Activated T-cell treated with anti-CD3 and anti-CD28 coated beads, Interleukin-2, amount 50 U/mL, for 4 hours (primary cell): ENCODE measurements around the gene ETV7. TPM values are rescaled to one million over a fixed set of nuclear protein-coding genes. Genes with fewer than 3 reads are reported as not detected.
"Not testable (repeated sequence)": the region's sequence is repeated elsewhere in the genome, so short reads cannot be mapped to it uniquely, and the experiment has no call there.

Experiments
- ATAC-seq, 2 donors: fragments of 200-7000 bp; cut with Tn5 transposase; one replicate each; pipeline ENCODE4 v1.10.0; 2021
- DNase-seq: peaks from one replicate; pipeline ENCODE4 v3.0.0-alpha.2; 2020
- H3K27me3 Mint-ChIP-seq: one replicate; pipeline ENCODE4 v1.8.0; 2021; ENCODE audit warnings: low read depth, mixed read lengths
- H3K36me3 Mint-ChIP-seq: one replicate; pipeline ENCODE4 v1.8.0; 2022; ENCODE audit warnings: mixed read lengths; ENCODE audit not compliant: insufficient read depth
- H3K4me1 Mint-ChIP-seq: one replicate; pipeline ENCODE4 v1.8.0; 2021; ENCODE audit warnings: low read depth, mixed read lengths
- H3K4me3 Mint-ChIP-seq: one replicate; pipeline ENCODE4 v1.8.0; 2021; ENCODE audit warnings: mild to moderate bottlenecking, moderate library complexity, mixed read lengths
- H3K9me3 Mint-ChIP-seq: one replicate; pipeline ENCODE4 v1.8.0; 2021; ENCODE audit warnings: mixed read lengths
- total RNA-seq, 3 donors: library from RNA; stranded (reverse); gene quantifications; one replicate each; pipeline ENCODE4 v1.2.1, GENCODE V29; 2021

ETV7 gene
- 1 to 10 TPM in 2 of 3 donors, under 1 TPM in 1; 0.45 to 4.9 (median 1.7) TPM for total RNA-seq

DNA sequence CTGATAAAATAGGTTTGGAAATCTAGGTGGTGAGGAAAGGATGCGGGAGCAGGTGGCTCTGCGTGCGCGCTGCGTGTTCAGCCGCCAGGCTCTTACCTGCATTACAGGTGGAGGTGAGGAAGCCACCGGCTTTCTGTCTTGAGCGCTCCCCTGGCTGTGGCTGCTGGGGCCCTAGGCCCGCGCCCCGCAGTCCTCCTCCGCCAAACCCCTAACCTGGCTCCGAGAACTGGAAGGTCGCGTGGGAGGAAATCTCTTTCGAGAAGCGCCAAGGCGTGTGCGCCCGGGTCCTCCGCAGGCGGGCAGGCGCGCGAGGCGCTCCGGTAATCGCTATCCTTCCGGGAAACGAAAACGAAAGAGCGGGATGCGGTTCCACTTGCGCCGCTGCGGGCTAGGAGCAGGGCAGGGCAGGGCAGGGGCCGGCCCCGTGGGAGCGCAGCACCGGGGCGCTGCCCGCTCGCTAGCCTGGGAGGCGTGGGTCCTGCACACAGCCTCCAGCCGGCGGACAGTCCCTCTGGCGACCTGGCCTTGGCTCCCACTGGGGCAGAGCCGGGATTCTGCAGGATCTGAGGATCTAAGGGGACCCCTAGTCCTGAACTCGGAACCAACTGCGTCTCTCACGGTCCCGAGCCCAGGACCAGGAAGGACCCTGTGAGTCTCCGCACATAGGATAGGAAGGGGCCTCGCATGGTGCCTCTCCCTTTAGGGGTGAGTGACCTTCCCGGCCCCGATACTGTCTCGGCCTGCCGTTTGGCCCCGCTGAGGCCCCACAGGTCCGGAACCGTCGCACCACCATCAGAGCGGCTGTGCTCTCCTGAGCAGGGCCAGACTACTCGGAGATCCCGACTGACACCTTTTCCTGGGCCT, at the start of gene ETV7:
Gene ETV7, minus strand, starts transcription at position 230 of the 864 bp plus-strand sequence. Its CDS starts 128 bp downstream, at position 102.
- H3K36me3 Mint-ChIP-seq = peaks cover 5% of the 10 kb centered on the region
- peak within 1 kb of the TSS; percentile 89 for H3K4me3 Mint-ChIP-seq
- DNase-seq (peak; percentile 50), ATAC-seq (peak; percentile 65 to 74)
- no peaks in the 10 kb centered on the region for H3K9me3 Mint-ChIP-seq
- H3K4me1 Mint-ChIP-seq = peaks cover 46% of the 10 kb centered on the region
- peaks cover 12% of the 10 kb centered on the region for H3K27me3 Mint-ChIP-seq

DNA sequence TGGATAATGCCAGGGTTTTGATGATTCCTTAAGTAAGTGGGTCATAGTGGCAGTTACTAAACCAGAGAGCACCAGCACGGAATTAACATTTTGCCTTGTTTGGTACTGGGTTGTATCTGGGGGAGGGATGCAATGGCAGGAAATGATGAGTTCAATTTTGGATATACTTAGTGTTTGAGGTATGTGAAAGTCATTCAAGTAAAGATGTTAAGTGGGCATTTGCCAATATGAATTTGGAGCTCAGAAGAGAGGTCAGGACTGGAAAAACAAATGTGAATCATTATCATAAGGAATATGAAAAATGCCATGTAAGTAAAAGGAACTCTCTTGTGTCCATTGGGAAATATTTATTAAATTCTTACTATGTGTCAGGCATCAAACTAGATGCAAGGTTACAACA, 49.0 kb upstream of the ETV7 start:
- Mint-ChIP-seq H3K4me1 (peaks cover 9% of the 10 kb centered on the region), H3K36me3 (no peaks in the 10 kb centered on the region), H3K9me3 (no peaks in the 10 kb centered on the region), H3K27me3 (no peaks in the 10 kb centered on the region), H3K4me3 (no peak overlapping the region)
- no peak for ATAC-seq
- DNase-seq = no peak

DNA sequence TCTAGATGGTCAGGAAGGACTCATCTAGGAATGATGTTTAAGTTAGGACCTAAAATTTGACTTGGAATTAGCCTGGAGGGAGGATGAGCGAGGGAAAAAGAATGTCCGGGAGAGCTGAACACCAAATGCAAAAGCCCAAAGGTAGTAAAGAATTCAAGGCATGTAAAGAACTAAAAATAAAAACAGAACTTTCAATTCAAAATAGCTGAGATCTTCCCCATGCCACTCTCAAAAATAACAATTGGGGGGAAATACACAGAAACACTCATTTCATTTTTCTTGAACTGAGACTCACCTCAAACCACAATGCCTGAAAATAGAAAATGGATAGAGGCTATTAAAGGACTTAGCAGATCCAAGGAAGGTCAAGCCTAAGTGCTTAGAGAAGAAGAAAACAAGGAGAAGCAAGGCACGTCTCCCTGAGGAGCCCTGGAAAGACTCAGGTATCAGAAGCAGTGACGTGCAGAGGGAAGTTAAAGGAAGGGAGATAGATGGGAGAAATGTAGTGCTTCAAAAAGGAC, 44.7 kb upstream of the ETV7 start:
- H3K27me3 Mint-ChIP-seq = no peaks in the 10 kb centered on the region
- H3K9me3 Mint-ChIP-seq = no peaks in the 10 kb centered on the region
- DNase-seq = no peak
- no peaks in the 10 kb centered on the region for H3K4me1 Mint-ChIP-seq
- no peak overlapping the region for H3K4me3 Mint-ChIP-seq
- H3K36me3 Mint-ChIP-seq = no peaks in the 10 kb centered on the region
- no peak for ATAC-seq

GRCh38 chr6:36431197-36431596, 43.7 kb upstream of the ETV7 start:
- no peaks in the 10 kb centered on the region for H3K36me3 Mint-ChIP-seq
- H3K4me1 Mint-ChIP-seq = no peaks in the 10 kb centered on the region
- H3K27me3 Mint-ChIP-seq = no peaks in the 10 kb centered on the region
- H3K9me3 Mint-ChIP-seq = no peaks in the 10 kb centered on the region
- no peak overlapping the region for H3K4me3 Mint-ChIP-seq
- DNase-seq (no peak), ATAC-seq (no peak)

DNA sequence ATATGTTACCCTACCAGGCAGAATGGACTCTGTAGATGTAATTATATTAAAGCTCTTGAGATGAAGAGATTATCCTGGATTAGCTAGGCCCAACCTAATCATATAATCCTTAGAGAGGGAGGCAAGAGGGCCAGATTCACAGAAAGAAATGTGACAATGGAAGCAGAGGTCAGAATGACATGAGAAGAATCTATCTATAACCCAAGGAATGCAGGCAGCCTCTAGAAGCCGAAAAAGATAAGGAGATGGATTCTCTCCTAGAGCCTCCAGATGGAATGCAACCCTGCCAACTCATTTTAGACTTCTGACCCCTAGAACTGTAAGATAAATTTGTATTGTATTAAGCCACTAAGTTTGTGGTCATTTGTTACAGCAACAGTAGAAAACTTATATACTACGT, 42.9 kb upstream of the ETV7 start:
- no peak for ATAC-seq
- Mint-ChIP-seq H3K36me3 (no peaks in the 10 kb centered on the region), H3K4me3 (no peak overlapping the region), H3K27me3 (no peaks in the 10 kb centered on the region), H3K4me1 (no peaks in the 10 kb centered on the region), H3K9me3 (no peaks in the 10 kb centered on the region)
- DNase-seq = no peak

GRCh38 chr6:36428911-36429310, 41.4 kb upstream of the ETV7 start:
- peaks cover under 1% of the 10 kb centered on the region for H3K4me1 Mint-ChIP-seq
- no peaks in the 10 kb centered on the region for H3K9me3 Mint-ChIP-seq
- H3K36me3 Mint-ChIP-seq = no peaks in the 10 kb centered on the region
- H3K4me3 Mint-ChIP-seq = no peak overlapping the region
- ATAC-seq (peak in 1 of 2 donors; percentile 35), DNase-seq (no peak)
- H3K27me3 Mint-ChIP-seq = no peaks in the 10 kb centered on the region

GRCh38 chr6:36426622-36427021, 39.2 kb upstream of the ETV7 start:
- no peaks in the 10 kb centered on the region for H3K36me3 Mint-ChIP-seq
- no peak for DNase-seq
- no peaks in the 10 kb centered on the region for H3K9me3 Mint-ChIP-seq
- no peaks in the 10 kb centered on the region for H3K27me3 Mint-ChIP-seq
- H3K4me3 Mint-ChIP-seq = no peak overlapping the region
- ATAC-seq = no peak
- H3K4me1 Mint-ChIP-seq = peaks cover 16% of the 10 kb centered on the region

GRCh38 chr6:36423101-36423824, 35.8 kb upstream of the ETV7 start:
- peak; percentile 97 for DNase-seq
- Mint-ChIP-seq H3K9me3 (no peaks in the 10 kb centered on the region), H3K27me3 (no peaks in the 10 kb centered on the region), H3K4me3 (peak overlapping the region; percentile 89), H3K36me3 (no peaks in the 10 kb centered on the region), H3K4me1 (peaks cover 16% of the 10 kb centered on the region)
- ATAC-seq = peak; percentile 96 to 98

- H3K36me3 Mint-ChIP-seq = no peaks in the 10 kb centered on the region
- DNase-seq (no peak), ATAC-seq (no peak)
- H3K4me1 Mint-ChIP-seq = peaks cover 16% of the 10 kb centered on the region
- H3K4me3 Mint-ChIP-seq = peak overlapping the region; percentile 89
- no peaks in the 10 kb centered on the region for H3K27me3 Mint-ChIP-seq
- no peaks in the 10 kb centered on the region for H3K9me3 Mint-ChIP-seq
Measured at GRCh38 chr6:36422714-36423100, 35.2 kb upstream of the ETV7 start.

GRCh38 chr6:36419310-36419709, 31.8 kb upstream of the ETV7 start:
- ATAC-seq (no peak), DNase-seq (no peak)
- no peaks in the 10 kb centered on the region for H3K36me3 Mint-ChIP-seq
- H3K9me3 Mint-ChIP-seq = no peaks in the 10 kb centered on the region
- no peak overlapping the region for H3K4me3 Mint-ChIP-seq
- peaks cover 16% of the 10 kb centered on the region for H3K4me1 Mint-ChIP-seq
- no peaks in the 10 kb centered on the region for H3K27me3 Mint-ChIP-seq

GRCh38 chr6:36418558-36418957, 31.1 kb upstream of the ETV7 start:
- no peak for DNase-seq
- H3K9me3 Mint-ChIP-seq = no peaks in the 10 kb centered on the region
- H3K27me3 Mint-ChIP-seq = no peaks in the 10 kb centered on the region
- ATAC-seq = no peak
- H3K4me3 Mint-ChIP-seq = no peak overlapping the region
- no peaks in the 10 kb centered on the region for H3K36me3 Mint-ChIP-seq
- peaks cover 12% of the 10 kb centered on the region for H3K4me1 Mint-ChIP-seq

GRCh38 chr6:36414481-36414880, 27.0 kb upstream of the ETV7 start:
- ATAC-seq (no peak), DNase-seq (no peak)
- no peaks in the 10 kb centered on the region for H3K4me1 Mint-ChIP-seq
- no peaks in the 10 kb centered on the region for H3K27me3 Mint-ChIP-seq
- H3K9me3 Mint-ChIP-seq = peaks cover 4% of the 10 kb centered on the region
- no peak overlapping the region for H3K4me3 Mint-ChIP-seq
- no peaks in the 10 kb centered on the region for H3K36me3 Mint-ChIP-seq

DNA sequence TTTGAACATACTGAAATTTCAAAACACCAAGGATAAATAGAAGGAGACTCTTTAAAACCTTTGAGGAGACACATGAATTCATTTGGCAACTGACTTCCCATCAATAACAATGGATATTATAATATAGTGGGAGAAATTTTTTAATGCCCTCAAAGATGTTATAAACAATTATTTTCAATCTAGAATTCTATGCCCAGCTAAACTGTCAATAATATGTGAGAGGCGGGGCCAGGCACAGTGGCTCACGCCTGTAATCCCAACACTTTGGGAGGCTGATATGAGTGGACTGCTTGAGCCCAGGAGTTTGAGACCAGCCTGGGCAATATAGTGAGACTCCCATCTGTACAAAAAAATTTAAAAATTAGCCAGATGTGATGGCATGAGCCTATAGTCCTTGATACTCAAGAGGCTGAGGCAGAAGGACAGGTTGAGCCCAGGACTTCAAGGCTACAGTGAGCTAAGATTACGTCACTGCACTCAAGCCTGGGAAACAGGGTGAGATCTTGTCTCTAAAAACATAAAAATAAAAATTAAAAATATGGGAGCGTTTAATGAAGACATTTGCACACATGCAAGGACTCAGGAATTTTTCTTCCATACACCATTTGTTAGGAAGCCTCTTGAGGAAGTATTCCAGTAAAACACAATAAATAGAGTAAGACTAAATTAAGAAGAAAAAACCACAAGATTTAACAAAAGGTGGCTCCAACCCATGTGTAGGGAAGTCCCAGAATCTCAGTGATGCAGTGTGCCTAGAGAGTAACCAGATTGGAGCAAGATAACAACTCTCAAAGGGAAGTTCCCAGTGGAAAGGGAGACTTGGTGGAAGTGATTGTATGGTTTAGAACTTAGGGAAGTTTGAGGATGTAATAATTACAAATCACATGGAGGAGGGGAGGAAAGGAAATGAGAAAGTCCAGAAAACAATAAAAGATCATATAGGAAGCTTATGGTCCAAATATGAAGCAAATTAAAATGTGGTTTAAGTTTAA, 26.3 kb upstream of the ETV7 start:
- peaks cover 4% of the 10 kb centered on the region for H3K27me3 Mint-ChIP-seq
- no peaks in the 10 kb centered on the region for H3K36me3 Mint-ChIP-seq
- DNase-seq (no peak), ATAC-seq (no peak)
- no peak overlapping the region for H3K4me3 Mint-ChIP-seq
- H3K4me1 Mint-ChIP-seq = no peaks in the 10 kb centered on the region
- peaks cover 4% of the 10 kb centered on the region for H3K9me3 Mint-ChIP-seq

GRCh38 chr6:36409718-36410117, 22.2 kb upstream of the ETV7 start:
- DNase-seq, H3K27me3 Mint-ChIP-seq, H3K9me3 Mint-ChIP-seq, ATAC-seq, H3K4me1 Mint-ChIP-seq, H3K36me3 Mint-ChIP-seq, H3K4me3 Mint-ChIP-seq: not testable (repeated sequence)
